Measurements from ENCODE around the gene PRKD3.
A peak's percentile ranks its signal among the peaks of the same experiment; 100 is the strongest.

Gene PRKD3

DNA sequence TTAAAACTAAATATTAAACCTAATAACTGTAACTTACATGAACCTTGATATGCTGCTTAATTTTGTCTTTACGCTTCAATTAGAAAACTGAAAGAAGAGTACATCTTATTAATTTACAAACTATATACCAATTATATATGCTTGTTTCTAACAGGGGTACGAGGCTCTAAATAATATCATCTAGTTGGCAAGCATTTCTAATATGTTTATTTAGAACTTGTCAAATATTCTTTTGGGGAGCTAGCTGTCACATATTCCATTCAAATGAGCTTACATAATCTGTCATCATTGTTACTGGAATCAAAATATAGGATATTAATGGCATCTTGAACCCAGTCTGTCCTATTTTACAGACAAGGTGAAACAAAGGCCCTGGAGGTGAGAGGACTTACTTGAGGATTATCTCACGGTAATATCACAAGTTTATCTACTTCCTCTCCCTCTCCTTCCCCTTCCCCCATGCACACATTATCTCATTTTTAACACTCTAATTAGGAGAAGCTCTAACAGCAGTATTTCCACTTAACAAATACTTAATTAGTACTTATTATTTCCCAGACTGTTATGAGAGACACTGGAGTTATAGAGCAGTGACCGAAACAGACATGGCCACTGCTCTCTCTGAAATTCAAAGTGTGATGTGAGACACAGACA lies 3.5 kb downstream of the PRKD3 start:
- in situ Hi-C loops (cut with MboI; ENCODE audit: low pct_unique_long_range_greater_than_20kb, low sequenced_read_pairs, unreplicated experiment), result no loop called here
- TF ChIP-seq, protein P1, sequence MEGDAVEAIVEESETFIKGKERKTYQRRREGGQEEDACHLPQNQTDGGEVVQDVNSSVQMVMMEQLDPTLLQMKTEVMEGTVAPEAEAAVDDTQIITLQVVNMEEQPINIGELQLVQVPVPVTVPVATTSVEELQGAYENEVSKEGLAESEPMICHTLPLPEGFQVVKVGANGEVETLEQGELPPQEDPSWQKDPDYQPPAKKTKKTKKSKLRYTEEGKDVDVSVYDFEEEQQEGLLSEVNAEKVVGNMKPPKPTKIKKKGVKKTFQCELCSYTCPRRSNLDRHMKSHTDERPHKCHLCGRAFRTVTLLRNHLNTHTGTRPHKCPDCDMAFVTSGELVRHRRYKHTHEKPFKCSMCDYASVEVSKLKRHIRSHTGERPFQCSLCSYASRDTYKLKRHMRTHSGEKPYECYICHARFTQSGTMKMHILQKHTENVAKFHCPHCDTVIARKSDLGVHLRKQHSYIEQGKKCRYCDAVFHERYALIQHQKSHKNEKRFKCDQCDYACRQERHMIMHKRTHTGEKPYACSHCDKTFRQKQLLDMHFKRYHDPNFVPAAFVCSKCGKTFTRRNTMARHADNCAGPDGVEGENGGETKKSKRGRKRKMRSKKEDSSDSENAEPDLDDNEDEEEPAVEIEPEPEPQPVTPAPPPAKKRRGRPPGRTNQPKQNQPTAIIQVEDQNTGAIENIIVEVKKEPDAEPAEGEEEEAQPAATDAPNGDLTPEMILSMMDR (IDR thresholded peaks at IDR 0.05; ENCODE audit: extremely low read depth, insufficient read depth, missing control alignments), result no peak
- no peak for DNase-seq (ENCODE audit: low spot score)

DNA sequence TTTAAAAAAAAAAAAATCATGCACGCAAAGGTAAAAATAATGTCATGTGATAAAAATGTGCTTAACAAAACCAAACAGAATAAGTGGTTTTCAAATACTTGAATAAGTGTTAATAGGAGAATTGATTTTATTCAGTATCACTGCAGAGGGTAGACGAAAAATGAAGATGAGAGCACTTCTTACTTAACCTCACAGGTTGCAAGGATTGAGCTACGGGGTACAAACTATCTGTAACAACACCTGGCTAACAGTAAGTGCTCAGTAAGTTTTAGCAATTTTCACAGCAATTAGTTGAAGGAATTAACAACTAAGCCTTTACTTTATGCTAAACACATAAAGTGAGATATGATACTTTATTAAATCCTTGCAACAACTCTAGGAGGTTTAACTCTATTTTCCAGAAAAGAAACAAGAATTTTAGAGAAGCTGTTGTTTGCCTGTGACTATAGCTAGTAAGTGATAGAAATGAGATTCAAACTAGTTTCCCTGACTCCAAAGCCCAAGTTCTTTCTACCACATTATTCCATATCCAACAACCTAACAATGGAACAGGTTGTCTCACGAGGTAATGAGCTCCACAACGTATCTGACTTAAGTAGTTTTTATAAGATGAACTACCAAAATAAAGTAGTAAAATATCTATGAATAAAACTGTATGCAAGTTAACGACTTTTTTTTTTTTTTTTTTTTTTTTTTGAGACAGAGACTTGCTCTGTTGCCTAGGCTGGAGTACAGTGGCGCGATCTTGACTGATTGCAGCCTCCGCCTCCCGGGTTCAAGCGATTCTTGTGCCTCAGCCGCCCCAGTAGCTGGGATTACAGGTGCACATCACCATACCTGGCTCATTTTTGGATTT lies 4.7 kb downstream of the PRKD3 start:
- DNase-seq (ENCODE audit: low spot score), result no peak
- TF ChIP-seq, protein P1 (IDR thresholded peaks at IDR 0.05; ENCODE audit: extremely low read depth, insufficient read depth, missing control alignments), result no peak
- in situ Hi-C loops (cut with MboI; ENCODE audit: low pct_unique_long_range_greater_than_20kb, low sequenced_read_pairs, unreplicated experiment), result no loop called here

- peak; percentile 44 for DNase-seq (ENCODE audit: low spot score)
- in situ Hi-C loops (cut with MboI; ENCODE audit: low pct_unique_long_range_greater_than_20kb, low sequenced_read_pairs, unreplicated experiment), result no loop called here
- TF ChIP-seq, protein P1 (IDR thresholded peaks at IDR 0.05; ENCODE audit: extremely low read depth, insufficient read depth, missing control alignments), result no peak
Measured at GRCh38 chr2:37318401-37318800, 6.2 kb downstream of the PRKD3 start.

DNA sequence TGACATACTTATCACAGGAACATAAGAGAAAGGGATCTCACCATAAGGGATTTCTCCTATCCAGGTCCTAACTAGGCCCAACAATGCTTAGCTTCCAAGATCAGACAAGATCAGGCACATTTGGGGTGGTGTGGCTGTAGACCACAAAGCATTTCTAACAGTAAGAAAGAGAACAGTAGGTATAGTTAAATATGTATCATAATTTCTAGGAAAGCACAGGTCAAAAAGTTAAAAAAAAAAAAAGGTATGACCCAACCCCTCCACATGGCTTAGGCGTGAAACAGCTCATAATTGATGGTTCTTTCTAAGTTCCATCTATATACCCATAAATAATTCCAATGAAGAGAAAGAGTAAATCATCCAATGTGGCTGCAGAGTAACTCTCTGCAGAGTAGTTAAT lies 6.9 kb downstream of the PRKD3 start:
- DNase-seq (ENCODE audit: low spot score), result no peak
- TF ChIP-seq, protein P1 (IDR thresholded peaks at IDR 0.05; ENCODE audit: extremely low read depth, insufficient read depth, missing control alignments), result no peak
- in situ Hi-C loops (cut with MboI; ENCODE audit: low pct_unique_long_range_greater_than_20kb, low sequenced_read_pairs, unreplicated experiment), result no loop called here

DNA sequence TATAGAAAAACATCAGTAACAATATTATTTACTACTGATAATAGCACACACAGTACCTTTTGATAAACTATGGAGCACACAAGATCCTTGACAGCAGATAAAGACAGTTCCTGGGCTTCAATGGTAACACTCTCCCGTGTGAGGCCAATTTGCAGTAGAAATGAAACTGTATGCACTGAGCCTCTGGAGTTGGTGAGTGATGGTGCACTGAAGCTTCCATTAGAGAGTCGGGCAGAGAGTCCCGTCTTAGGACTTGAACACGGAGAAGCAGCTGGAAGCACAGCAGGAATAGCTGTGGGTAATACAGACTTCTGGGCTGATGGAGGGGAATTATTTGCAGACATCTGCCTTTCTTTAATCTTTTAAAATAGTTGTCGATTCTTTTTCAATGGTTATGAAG lies 8.5 kb downstream of the PRKD3 start:
- in situ Hi-C loops (cut with MboI; ENCODE audit: low pct_unique_long_range_greater_than_20kb, low sequenced_read_pairs, unreplicated experiment), result no loop called here
- TF ChIP-seq, protein P1 (IDR thresholded peaks at IDR 0.05; ENCODE audit: extremely low read depth, insufficient read depth, missing control alignments), result no peak
- no peak for DNase-seq (ENCODE audit: low spot score)

GRCh38 chr2:37315364-37315763 lies 9.3 kb downstream of the PRKD3 start:
- in situ Hi-C loops (cut with MboI; ENCODE audit: low pct_unique_long_range_greater_than_20kb, low sequenced_read_pairs, unreplicated experiment), result no loop called here
- DNase-seq (ENCODE audit: low spot score), result no peak
- TF ChIP-seq, protein P1 (IDR thresholded peaks at IDR 0.05; ENCODE audit: extremely low read depth, insufficient read depth, missing control alignments), result no peak
